ENCODE data around the gene CLSTN3.

DNA sequence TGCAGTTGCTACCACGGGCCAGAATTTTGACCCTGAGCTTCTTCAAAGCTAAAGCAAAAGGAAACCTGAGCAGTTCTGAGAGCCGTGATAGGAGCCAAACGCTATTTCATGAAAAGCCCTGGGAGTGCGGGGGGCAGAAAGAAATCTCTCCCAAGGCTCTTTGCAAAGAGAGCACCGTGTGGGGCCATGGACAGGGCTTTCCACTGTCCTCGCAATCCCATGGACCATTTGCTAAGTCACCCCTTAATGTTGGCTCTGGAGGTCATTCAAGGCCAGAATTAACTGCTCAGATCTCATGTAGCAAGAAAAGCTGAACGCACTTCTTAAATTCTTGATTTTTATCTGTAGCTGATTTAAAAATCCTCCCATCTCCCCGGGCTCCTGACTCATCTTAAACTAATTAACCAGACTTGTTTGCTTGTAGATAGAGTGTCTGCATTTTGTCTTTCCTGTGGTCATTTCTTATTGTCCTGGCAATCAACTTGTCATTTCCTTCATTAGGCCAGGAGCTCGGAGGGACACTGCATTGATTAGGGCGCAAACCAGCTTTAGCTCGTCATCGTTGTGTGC, 24.8 kb downstream of the CLSTN3 start:
- no peak for TF ChIP-seq NFE2L1 (tag; IDR thresholded peaks at IDR 0.05; ENCODE audit: borderline replicate concordance, low read depth)
- no peak for TF ChIP-seq EZH2 (IDR thresholded peaks at IDR 0.05; ENCODE audit: borderline replicate concordance, low read depth, low read length)
- no peak for TF ChIP-seq TBP (optimal IDR thresholded peaks at IDR 0.05; ENCODE audit: low read depth, low read length)
- no peak for TF ChIP-seq CBFB (CRISPR knock-in tag; IDR thresholded peaks at IDR 0.05)
- TF ChIP-seq ZNF79 (CRISPR knock-in tag; IDR thresholded peaks at IDR 0.05; ENCODE audit: low read depth) = no peak
- TF ChIP-seq, protein P1, sequence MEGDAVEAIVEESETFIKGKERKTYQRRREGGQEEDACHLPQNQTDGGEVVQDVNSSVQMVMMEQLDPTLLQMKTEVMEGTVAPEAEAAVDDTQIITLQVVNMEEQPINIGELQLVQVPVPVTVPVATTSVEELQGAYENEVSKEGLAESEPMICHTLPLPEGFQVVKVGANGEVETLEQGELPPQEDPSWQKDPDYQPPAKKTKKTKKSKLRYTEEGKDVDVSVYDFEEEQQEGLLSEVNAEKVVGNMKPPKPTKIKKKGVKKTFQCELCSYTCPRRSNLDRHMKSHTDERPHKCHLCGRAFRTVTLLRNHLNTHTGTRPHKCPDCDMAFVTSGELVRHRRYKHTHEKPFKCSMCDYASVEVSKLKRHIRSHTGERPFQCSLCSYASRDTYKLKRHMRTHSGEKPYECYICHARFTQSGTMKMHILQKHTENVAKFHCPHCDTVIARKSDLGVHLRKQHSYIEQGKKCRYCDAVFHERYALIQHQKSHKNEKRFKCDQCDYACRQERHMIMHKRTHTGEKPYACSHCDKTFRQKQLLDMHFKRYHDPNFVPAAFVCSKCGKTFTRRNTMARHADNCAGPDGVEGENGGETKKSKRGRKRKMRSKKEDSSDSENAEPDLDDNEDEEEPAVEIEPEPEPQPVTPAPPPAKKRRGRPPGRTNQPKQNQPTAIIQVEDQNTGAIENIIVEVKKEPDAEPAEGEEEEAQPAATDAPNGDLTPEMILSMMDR (IDR thresholded peaks at IDR 0.05 in 2 of 3, conservative IDR thresholded peaks at IDR 0.05 in 1 of 3; ENCODE audit: insufficient read depth in 2 of 3, low read depth in 1 of 3, low read length in 3 of 3) = no peak
- no peak for TF ChIP-seq JUND (IDR thresholded peaks at IDR 0.05; ENCODE audit: borderline replicate concordance, low read depth, low read length)
- TF ChIP-seq JUND (tag; IDR thresholded peaks at IDR 0.05; ENCODE audit: borderline replicate concordance, low read depth, low read length) = no peak
- no peak for TF ChIP-seq ADNP (tag; IDR thresholded peaks at IDR 0.05)
- TF ChIP-seq KDM5B (IDR thresholded peaks at IDR 0.05; ENCODE audit: insufficient replicate concordance, low read depth, low read length) = no peak
- no peak for TF ChIP-seq ZFP30 (CRISPR knock-in tag; IDR thresholded peaks at IDR 0.05; ENCODE audit: borderline replicate concordance)
- no peak for TF ChIP-seq NRF1 (conservative IDR thresholded peaks at IDR 0.05 in 1 of 2, IDR thresholded peaks at IDR 0.05 in 1 of 2)
- no peak for TF ChIP-seq RUNX1 (IDR thresholded peaks at IDR 0.05; ENCODE audit: low read depth)

All from K562 (cell line).